ENCODE results near the gene BTG4. TPM values are rescaled to one million over a fixed set of nuclear protein-coding genes. Genes with fewer than 3 reads are reported as not detected.

Gene BTG4
- total RNA-seq (2014; rRNA removed; shearing (Covaris generic)), result 0.15 TPM in 1 of 2 replicates, not detected in the other

GRCh38 chr11:111512296-111513239, at the start of gene BTG4:
Gene BTG4 (minus strand): TSS chr11:111512386. CDS start chr11:111498776, 13,610 bp downstream.
- DNase-seq (ENCODE audit: low spot score), result no peak

- DNase-seq (ENCODE audit: low spot score), result peak; percentile 30
Measured at GRCh38 chr11:111561791-111562325, 49.7 kb upstream of the BTG4 start.

- DNase-seq (ENCODE audit: low spot score), result no peak
Measured at GRCh38 chr11:111561306-111561705, 49.1 kb upstream of the BTG4 start.

- DNase-seq (ENCODE audit: low spot score), result no peak
Measured at GRCh38 chr11:111560800-111561199, 48.6 kb upstream of the BTG4 start.

- DNase-seq (ENCODE audit: low spot score), result no peak
Measured at GRCh38 chr11:111559800-111560464, 47.7 kb upstream of the BTG4 start.

GRCh38 chr11:111557425-111558111, 45.4 kb upstream of the BTG4 start:
- peak; percentile 87 for DNase-seq (ENCODE audit: low spot score)

GRCh38 chr11:111555255-111555654, 43.1 kb upstream of the BTG4 start:
- DNase-seq (ENCODE audit: low spot score), result no peak

GRCh38 chr11:111554532-111554931, 42.3 kb upstream of the BTG4 start:
- DNase-seq (ENCODE audit: low spot score), result no peak

- no peak for DNase-seq (ENCODE audit: low spot score)
Measured at GRCh38 chr11:111550258-111550657, 38.1 kb upstream of the BTG4 start.

- DNase-seq (ENCODE audit: low spot score), result no peak
Measured at GRCh38 chr11:111549869-111550203, 37.6 kb upstream of the BTG4 start.

GRCh38 chr11:111549196-111549868, 37.1 kb upstream of the BTG4 start:
- DNase-seq (ENCODE audit: low spot score), result no peak

- DNase-seq (ENCODE audit: low spot score), result no peak
Measured at GRCh38 chr11:111548525-111548924, 36.3 kb upstream of the BTG4 start.

GRCh38 chr11:111542606-111543275, 30.6 kb upstream of the BTG4 start:
- no peak for DNase-seq (ENCODE audit: low spot score)

- DNase-seq (ENCODE audit: low spot score), result peak; percentile 74
Measured at GRCh38 chr11:111541254-111542061, 29.3 kb upstream of the BTG4 start.

GRCh38 chr11:111540937-111541253, 28.7 kb upstream of the BTG4 start:
- DNase-seq (ENCODE audit: low spot score), result no peak

GRCh38 chr11:111540114-111540936, 28.1 kb upstream of the BTG4 start, which contains the start of gene LAYN:
Gene LAYN (plus strand): TSS chr11:111540720. CDS start chr11:111540844, 124 bp downstream.
- DNase-seq (ENCODE audit: low spot score), result peak; percentile 38

- DNase-seq (ENCODE audit: low spot score), result no peak
Measured at GRCh38 chr11:111539426-111540113, 27.4 kb upstream of the BTG4 start.

- no peak for DNase-seq (ENCODE audit: low spot score)
Measured at GRCh38 chr11:111538407-111539114, 26.4 kb upstream of the BTG4 start.
